Measurements from ENCODE around the gene FUT7.

FUT7 gene

GRCh38 chr9:137076636-137077009 lies 44.7 kb upstream of the FUT7 start:
- ChIA-PET CTCF (interaction anchor here (0.7 to 2.6 kb wide), 5 partner anchors 9 to 76 kb away, joined by 3 to 16 read pairs (median 9); partner anchors contain the start of gene MAN1B1), POLR2A (interaction anchor here (1.0 to 2.3 kb wide), 3 partner anchors 10 to 164 kb away, joined by 3 to 21 read pairs (median 6); partner anchors contain the start of genes MAN1B1 and TUBB4B)
- H3K9me3 ChIP-seq (ENCODE audit: control insufficient read depth, insufficient read depth, low read depth, low read length), result no peaks in the 10 kb centered on the region

GRCh38 chr9:137075275-137075775 lies 43.4 kb upstream of the FUT7 start:
- ChIA-PET POLR2A (interaction anchor here (0.9 kb wide), 1 partner anchor 11 kb away, joined by 3 read pairs; the partner anchor contains the start of gene MAN1B1), CTCF (interaction anchor here (0.6 to 2.6 kb wide), 6 partner anchors 8 to 49 kb away, joined by 3 to 16 read pairs (median 4); no protein-coding TSS in a partner anchor)
- no peak overlapping the region for H3K27ac ChIP-seq (ENCODE audit: extremely low read depth, low read depth, low read length)
- TF ChIP-seq KLF1 (tag by site-specific recombination; IDR thresholded peaks at IDR 0.05), result peak; percentile 58
- no peak for TF ChIP-seq SP7 (tag by site-specific recombination; IDR thresholded peaks at IDR 0.05)
- no peak for TF ChIP-seq SALL2 (tag by site-specific recombination; IDR thresholded peaks at IDR 0.05; ENCODE audit: borderline replicate concordance)
- TF ChIP-seq ZNF302 (tag by site-specific recombination; IDR thresholded peaks at IDR 0.05; ENCODE audit: low read depth), result no peak
- no peak for TF ChIP-seq ZNF529 (tag by site-specific recombination; IDR thresholded peaks at IDR 0.05; ENCODE audit: insufficient replicate concordance)
- TF ChIP-seq ZNF76 (tag by site-specific recombination; IDR thresholded peaks at IDR 0.05; ENCODE audit: borderline replicate concordance, low read depth), result no peak
- no peak for TF ChIP-seq ZNF140 (tag by site-specific recombination; IDR thresholded peaks at IDR 0.05)
- TF ChIP-seq MEIS1 (CRISPR knock-in tag; IDR thresholded peaks at IDR 0.05; ENCODE audit: borderline replicate concordance), result no peak
- no peak for TF ChIP-seq ZBTB26 (tag by site-specific recombination; optimal IDR thresholded peaks at IDR 0.05)
- TF ChIP-seq OSR2 (tag by site-specific recombination; IDR thresholded peaks at IDR 0.05), result no peak
- no peak for TF ChIP-seq ZNF510 (tag by site-specific recombination; IDR thresholded peaks at IDR 0.05; ENCODE audit: insufficient replicate concordance)
- no peak for TF ChIP-seq ZNF560 (tag by site-specific recombination; IDR thresholded peaks at IDR 0.05; ENCODE audit: borderline replicate concordance)

More at GRCh38 chr9:137076636-137077009, 44.7 kb upstream of the FUT7 start:
- no peak for TF ChIP-seq ZNF302 (tag by site-specific recombination; IDR thresholded peaks at IDR 0.05; ENCODE audit: low read depth)
- no peak for TF ChIP-seq ZFP41 (tag by site-specific recombination; IDR thresholded peaks at IDR 0.05; ENCODE audit: borderline replicate concordance)
- no peak for TF ChIP-seq ZBTB21 (tag by site-specific recombination; IDR thresholded peaks at IDR 0.05)
- no peak for TF ChIP-seq KLF17 (tag by site-specific recombination; IDR thresholded peaks at IDR 0.05)
- no peak for TF ChIP-seq ZBTB1 (tag by site-specific recombination; IDR thresholded peaks at IDR 0.05)
- TF ChIP-seq ZNF366 (tag by site-specific recombination; conservative IDR thresholded peaks at IDR 0.05), result no peak
- no peak for TF ChIP-seq ZNF423 (tag by site-specific recombination; IDR thresholded peaks at IDR 0.05)
- TF ChIP-seq ZNF645 (tag by site-specific recombination; IDR thresholded peaks at IDR 0.05), result no peak
- TF ChIP-seq GLI4 (tag by site-specific recombination; IDR thresholded peaks at IDR 0.05), result no peak
- no peak for TF ChIP-seq KLF7 (tag by site-specific recombination; IDR thresholded peaks at IDR 0.05; ENCODE audit: borderline replicate concordance)
- TF ChIP-seq ZNF654 (tag by site-specific recombination; IDR thresholded peaks at IDR 0.05; ENCODE audit: low read depth), result no peak
- no peak for TF ChIP-seq ZNF768 (tag by site-specific recombination; IDR thresholded peaks at IDR 0.05)
- no peak for TF ChIP-seq ZNF677 (tag by site-specific recombination; IDR thresholded peaks at IDR 0.05)
- TF ChIP-seq ZSCAN16 (tag by site-specific recombination; IDR thresholded peaks at IDR 0.05), result no peak
- no peak for TF ChIP-seq ZNF148 (tag by site-specific recombination; IDR thresholded peaks at IDR 0.05; ENCODE audit: borderline replicate concordance)
- no peak for TF ChIP-seq PBX3 (CRISPR knock-in tag; IDR thresholded peaks at IDR 0.05)
- TF ChIP-seq SCRT1 (tag by site-specific recombination; IDR thresholded peaks at IDR 0.05; ENCODE audit: borderline replicate concordance), result no peak
- no peak for TF ChIP-seq ZNF600 (tag by site-specific recombination; IDR thresholded peaks at IDR 0.05)
- TF ChIP-seq FEZF1 (tag by site-specific recombination; IDR thresholded peaks at IDR 0.05), result no peak
- Histone ChIP-seq H3K27ac (ENCODE audit: extremely low read depth, low read depth, low read length) (no peak overlapping the region), H3K36me3 (ENCODE audit: control insufficient read depth in 2 of 2, insufficient read depth in 1 of 2, low read length in 2 of 2) (peaks cover 0 to 29% of the 10 kb centered on the region in 2 experiments; a peak in 1 of 3 replicates), H3K4me3 (ENCODE audit: low read depth, low read length) (no peak overlapping the region), H3K4me1 (ENCODE audit: control insufficient read depth, insufficient read depth, low read length) (no peaks in the 10 kb centered on the region; the same call in 1 of the 2 replicates)

More at GRCh38 chr9:137075275-137075775, 43.4 kb upstream of the FUT7 start:
- Histone ChIP-seq H3K9me3 (ENCODE audit: control insufficient read depth, insufficient read depth, low read depth, low read length) (no peaks in the 10 kb centered on the region), H3K36me3 (ENCODE audit: control insufficient read depth in 2 of 2, insufficient read depth in 1 of 2, low read length in 2 of 2) (peaks cover 0 to 20% of the 10 kb centered on the region in 2 experiments; a peak in 1 of 3 replicates), H3K4me3 (ENCODE audit: low read depth, low read length) (no peak overlapping the region), H3K4me1 (ENCODE audit: control insufficient read depth, insufficient read depth, low read length) (peaks cover 3% of the 10 kb centered on the region)

Data from HEK293 (cell line).